ENCODE measurements around the gene AQP6. TPM values are rescaled to one million over a fixed set of nuclear protein-coding genes. Genes with fewer than 3 reads are reported as not detected.
A peak's percentile ranks its signal among the peaks of the same experiment; 100 is the strongest.

The AQP6 gene
- total and polyA plus RNA-seq, 2 donors (not counting 3 experiments of a cell fraction or from before 2014, with no cell fraction given), result 0.04 TPM; not detected in 1

DNA sequence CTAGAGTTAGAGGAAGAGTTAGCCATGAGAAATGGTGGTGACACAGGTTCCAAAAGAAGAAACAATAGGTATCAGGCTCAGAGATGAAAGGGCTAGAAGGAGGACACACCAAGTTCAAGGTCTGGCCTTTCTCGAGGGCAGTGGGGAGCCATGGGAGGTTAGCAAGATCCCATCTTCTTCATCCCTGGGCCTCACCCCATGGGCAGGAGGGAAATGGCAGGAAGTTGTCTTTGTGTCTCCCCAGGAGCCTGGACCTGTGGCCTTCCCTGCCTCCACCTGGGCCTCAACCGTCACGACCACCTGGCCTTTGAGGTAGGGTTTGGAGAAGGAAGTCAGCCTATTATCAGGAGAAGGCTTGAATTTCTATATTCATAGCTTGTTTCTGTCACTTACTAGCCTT, 28.0 kb upstream of the AQP6 start:
- Histone ChIP-seq H3K27me3 (ENCODE audit: control insufficient read depth in 2 of 2, insufficient read depth in 2 of 2, low read length in 2 of 2) (no peaks in the 10 kb centered on the region), H3K4me3 (replicated peaks in 1 of 3; ENCODE audit: insufficient read depth in 1 of 3, low read depth in 1 of 3, low read length in 3 of 3) (no peak overlapping the region), H3K9me3 (replicated peaks; ENCODE audit: control insufficient read depth, insufficient read depth, low read length) (no peaks in the 10 kb centered on the region), H3K27ac (ENCODE audit: insufficient read depth, low read depth, low read length) (no peak overlapping the region), H3K4me2 (ENCODE audit: insufficient read depth, low read length) (peak overlapping the region; percentile 48), H3K4me1 (ENCODE audit: control insufficient read depth, extremely low read depth, insufficient read depth, low read length) (peaks cover 11% of the 10 kb centered on the region), H3K9me1 (replicated peaks; ENCODE audit: control insufficient read depth, extremely low read depth, insufficient read depth, low read length) (no peaks in the 10 kb centered on the region), H4K20me1 (replicated peaks; ENCODE audit: control insufficient read depth, extremely low read depth, insufficient read depth, low read length) (no peaks in the 10 kb centered on the region), H3K36me3 (ENCODE audit: control insufficient read depth in 2 of 2, extremely low read depth in 1 of 2, insufficient read depth in 2 of 2, low read length in 2 of 2) (no peaks in the 10 kb centered on the region), H3K9ac (replicated peaks; ENCODE audit: extremely low read depth, insufficient read depth, low read length) (no peak overlapping the region), H2AFZ (ENCODE audit: low read depth, low read length) (no peak overlapping the region), H3K79me2 (ENCODE audit: control insufficient read depth, insufficient read depth, low read length) (no peaks in the 10 kb centered on the region)
- DNase-seq (ENCODE audit: low read depth, low spot score) (no peak), FAIRE-seq (no peak)
- no TSS peak for BruUV-seq (replicated peaks)
- intact Hi-C loops (cut with micrococcal nuclease), result loop anchor here (1.0 kb wide), 4 partner anchors 15 to 75 kb away; no protein-coding TSS in a partner anchor
- no peak for TF ChIP-seq MYC (IDR thresholded peaks at IDR 0.05; ENCODE audit: low read depth, low read length)
- TF ChIP-seq, protein P1, sequence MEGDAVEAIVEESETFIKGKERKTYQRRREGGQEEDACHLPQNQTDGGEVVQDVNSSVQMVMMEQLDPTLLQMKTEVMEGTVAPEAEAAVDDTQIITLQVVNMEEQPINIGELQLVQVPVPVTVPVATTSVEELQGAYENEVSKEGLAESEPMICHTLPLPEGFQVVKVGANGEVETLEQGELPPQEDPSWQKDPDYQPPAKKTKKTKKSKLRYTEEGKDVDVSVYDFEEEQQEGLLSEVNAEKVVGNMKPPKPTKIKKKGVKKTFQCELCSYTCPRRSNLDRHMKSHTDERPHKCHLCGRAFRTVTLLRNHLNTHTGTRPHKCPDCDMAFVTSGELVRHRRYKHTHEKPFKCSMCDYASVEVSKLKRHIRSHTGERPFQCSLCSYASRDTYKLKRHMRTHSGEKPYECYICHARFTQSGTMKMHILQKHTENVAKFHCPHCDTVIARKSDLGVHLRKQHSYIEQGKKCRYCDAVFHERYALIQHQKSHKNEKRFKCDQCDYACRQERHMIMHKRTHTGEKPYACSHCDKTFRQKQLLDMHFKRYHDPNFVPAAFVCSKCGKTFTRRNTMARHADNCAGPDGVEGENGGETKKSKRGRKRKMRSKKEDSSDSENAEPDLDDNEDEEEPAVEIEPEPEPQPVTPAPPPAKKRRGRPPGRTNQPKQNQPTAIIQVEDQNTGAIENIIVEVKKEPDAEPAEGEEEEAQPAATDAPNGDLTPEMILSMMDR (IDR thresholded peaks at IDR 0.05; ENCODE audit: extremely low read depth in 1 of 2, insufficient read depth in 1 of 2, low read depth in 1 of 2, low read length in 2 of 2), result no peak
- TF ChIP-seq EZH2 (IDR thresholded peaks at IDR 0.05; ENCODE audit: borderline replicate concordance, low read depth, low read length, severe bottlenecking), result no peak
- no peak for TF ChIP-seq FOS (IDR thresholded peaks at IDR 0.05; ENCODE audit: borderline replicate concordance, insufficient read depth, low read length)
- no peak for TF ChIP-seq JUN (IDR thresholded peaks at IDR 0.05; ENCODE audit: borderline replicate concordance, insufficient read depth, insufficient read length, low read depth)
- TF ChIP-seq, protein P2, sequence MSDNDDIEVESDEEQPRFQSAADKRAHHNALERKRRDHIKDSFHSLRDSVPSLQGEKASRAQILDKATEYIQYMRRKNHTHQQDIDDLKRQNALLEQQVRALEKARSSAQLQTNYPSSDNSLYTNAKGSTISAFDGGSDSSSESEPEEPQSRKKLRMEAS (IDR thresholded peaks at IDR 0.05; ENCODE audit: insufficient read depth, insufficient read length), result no peak
- no peak for TF ChIP-seq POLR2A (IDR thresholded peaks at IDR 0.05; ENCODE audit: low read depth, low read length)
- TF ChIP-seq POLR2AphosphoS5 (IDR thresholded peaks at IDR 0.05; ENCODE audit: insufficient read depth, low read depth, low read length), result no peak
- TF ChIP-seq GATA2 (IDR thresholded peaks at IDR 0.05; ENCODE audit: insufficient read depth, insufficient read length, low read depth, low read length), result no peak
- ChIA-PET POLR2A (no interaction called here), CTCF (interaction anchor here (1.2 to 4.5 kb wide), 18 partner anchors 11 to 126 kb away, joined by 5 to 112 read pairs (median 10); partner anchors contain the start of gene AQP5)
- dilution Hi-C loops (cut with MboI; ENCODE audit: extremely low pct_ligation_motif_present, low sequenced_read_pairs), result no loop called here

Measured in endothelial cell of umbilical vein (primary cell).